Adrenal gland (tissue), 5 donors: ENCODE results near the gene SYTL3.

Experiments
- POLR2A ChIP-seq, 2 donors: fragments of 450-650 bp; IDR thresholded peaks; one replicate each; pipeline ENCODE4 v1.6.1; 2017; ENCODE audit warnings: antibody characterized with exemption in 2 of 2, mild to moderate bottlenecking in 2 of 2, moderate library complexity in 1 of 2
- TF ChIP-seq, protein P1 (sequence below), 6 experiments: fragments of 450-650 bp in 4 of 6; fragments of 200-600 bp in 2 of 6; sonication (generic) in 1 of 6; IDR thresholded peaks; 1 replicate in 5 of 6; 2 replicates in 1 of 6; pipeline versions ENCODE4 v1.5.1 to v1.8.0; 2016 to 2021; ENCODE audit warnings: antibody characterized with exemption in 6 of 6, mild to moderate bottlenecking in 2 of 6, moderate library complexity in 1 of 6
- donor health status: DM: no; HTN: no; CAD: no.

DNA sequence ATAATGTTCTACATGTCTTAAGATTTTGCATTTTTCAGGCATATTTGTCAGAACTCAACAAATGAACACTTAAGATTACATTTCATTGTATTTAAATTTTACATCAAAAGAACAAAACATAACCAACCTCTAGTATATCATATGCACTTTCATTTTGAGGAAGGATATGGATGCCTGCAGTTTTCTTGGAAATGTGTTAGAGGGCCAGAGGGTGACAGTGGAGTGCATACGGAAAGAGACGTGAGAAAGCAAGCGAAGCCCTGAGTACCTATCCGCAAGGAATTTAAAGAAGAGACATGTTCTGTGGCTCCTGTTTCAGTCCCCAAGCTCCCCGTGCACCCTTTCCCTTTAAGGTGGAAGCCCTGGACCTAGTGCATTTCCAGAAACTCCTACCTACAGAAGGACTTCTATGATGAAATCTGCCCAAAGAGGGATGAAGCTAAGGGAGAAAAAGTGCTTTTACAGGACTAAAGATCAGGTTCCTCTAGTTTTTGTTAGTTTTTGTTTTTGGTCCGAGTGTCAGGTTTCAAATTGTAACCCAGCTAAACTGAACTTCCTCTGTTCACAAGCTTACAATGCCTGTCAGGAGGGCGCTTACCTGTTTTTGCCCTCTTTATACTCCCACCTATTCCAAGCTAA, 130.5 kb downstream of the SYTL3 start:
- no peak for TF ChIP-seq POLR2A (IDR thresholded peaks at IDR 0.05)
- TF ChIP-seq, protein P1, sequence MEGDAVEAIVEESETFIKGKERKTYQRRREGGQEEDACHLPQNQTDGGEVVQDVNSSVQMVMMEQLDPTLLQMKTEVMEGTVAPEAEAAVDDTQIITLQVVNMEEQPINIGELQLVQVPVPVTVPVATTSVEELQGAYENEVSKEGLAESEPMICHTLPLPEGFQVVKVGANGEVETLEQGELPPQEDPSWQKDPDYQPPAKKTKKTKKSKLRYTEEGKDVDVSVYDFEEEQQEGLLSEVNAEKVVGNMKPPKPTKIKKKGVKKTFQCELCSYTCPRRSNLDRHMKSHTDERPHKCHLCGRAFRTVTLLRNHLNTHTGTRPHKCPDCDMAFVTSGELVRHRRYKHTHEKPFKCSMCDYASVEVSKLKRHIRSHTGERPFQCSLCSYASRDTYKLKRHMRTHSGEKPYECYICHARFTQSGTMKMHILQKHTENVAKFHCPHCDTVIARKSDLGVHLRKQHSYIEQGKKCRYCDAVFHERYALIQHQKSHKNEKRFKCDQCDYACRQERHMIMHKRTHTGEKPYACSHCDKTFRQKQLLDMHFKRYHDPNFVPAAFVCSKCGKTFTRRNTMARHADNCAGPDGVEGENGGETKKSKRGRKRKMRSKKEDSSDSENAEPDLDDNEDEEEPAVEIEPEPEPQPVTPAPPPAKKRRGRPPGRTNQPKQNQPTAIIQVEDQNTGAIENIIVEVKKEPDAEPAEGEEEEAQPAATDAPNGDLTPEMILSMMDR (IDR thresholded peaks at IDR 0.05): no peak
